ENCODE measurements around the gene PBX4.

The PBX4 gene

DNA sequence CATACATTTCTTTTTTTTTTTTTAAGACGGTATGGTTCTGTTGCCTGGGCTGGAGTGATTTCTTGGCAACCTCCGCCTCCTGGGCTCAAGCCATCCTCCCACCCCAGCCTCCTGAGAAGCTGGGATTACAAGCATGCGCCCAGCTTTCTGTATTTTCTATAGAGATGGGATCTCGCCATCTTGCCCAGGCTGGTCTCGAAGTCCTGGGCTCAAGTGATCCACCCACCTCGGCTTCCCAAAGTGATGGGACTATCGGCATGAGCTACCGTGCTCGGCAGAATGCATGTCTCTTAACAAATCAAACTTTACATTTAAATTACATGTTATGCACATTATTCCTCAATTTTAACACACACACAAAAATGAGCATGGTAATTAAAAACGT, 101.3 kb downstream of the PBX4 start:
- no peak for DNase-seq

GRCh38 chr19:19515642-19516519, 102.6 kb downstream of the PBX4 start, which contains the start of gene NDUFA13:
TSS of gene NDUFA13 (plus strand) at chr19:19516225. CDS start at chr19:19516239, 14 bp downstream.
- DNase-seq: peak; percentile 88

- no peak for DNase-seq
These were observed 103.4 kb downstream of the PBX4 start, which contains the start of gene TSSK6 for GRCh38 chr19:19514881-19515641. TSS of gene TSSK6 (minus strand) at chr19:19515548. CDS start at chr19:19515427, 121 bp downstream.

GRCh38 chr19:19514215-19514657, 104.3 kb downstream of the PBX4 start:
- no peak for DNase-seq

GRCh38 chr19:19513682-19514081, 104.8 kb downstream of the PBX4 start:
- DNase-seq: no peak

Data from NCI-H774 (cell line).